Measurements from ENCODE around the gene AQP1. TPM values are rescaled to one million over a fixed set of nuclear protein-coding genes. Genes with fewer than 3 reads are reported as not detected.

AQP1 gene
- total and polyA plus RNA-seq, 2 of the 13 experiments (the other 11 are each of a cell fraction or from before 2014, with no cell fraction given): not detected

- POLR2A ChIA-PET: no interaction called here
- Histone ChIP-seq H3K9me3 (ENCODE audit: low read length) (no peaks in the 10 kb centered on the region), H3K4me2 (ENCODE audit: low read depth, low read length) (no peak overlapping the region), H2AFZ (ENCODE audit: low read length) (no peak overlapping the region), H3K36me3 (replicated peaks in 1 of 2; ENCODE audit: control insufficient read depth in 1 of 2, insufficient read depth in 2 of 2, low read length in 2 of 2) (no peaks in the 10 kb centered on the region), H3K27me3 (ENCODE audit: control insufficient read depth in 1 of 2, insufficient read depth in 2 of 2, low read length in 2 of 2) (peaks cover 4 to 12% of the 10 kb centered on the region in 2 experiments; a peak in 4 of 5 replicates), H3K79me2 (ENCODE audit: insufficient read depth, low read length) (no peaks in the 10 kb centered on the region), H3K27ac (ENCODE audit: extremely low read length, insufficient read depth, low read length) (no peak overlapping the region), H4K20me1 (ENCODE audit: insufficient read depth, low read length) (no peaks in the 10 kb centered on the region), H3K4me1 (ENCODE audit: insufficient read depth, low read length) (no peaks in the 10 kb centered on the region), H3K9ac (ENCODE audit: insufficient read depth, low read depth, low read length) (no peak overlapping the region), H3K4me3 (replicated peaks in 1 of 3; ENCODE audit: insufficient read depth in 1 of 3, low read depth in 2 of 3, low read length in 3 of 3) (no peak overlapping the region)
- ATAC-seq: no peak
- in situ Hi-C loops (cut with HindIII; ENCODE audit: extremely low pct_ligation_motif_present, low pct_unique_long_range_greater_than_20kb) (no loop called here), intact Hi-C loops (cut with micrococcal nuclease; ENCODE audit: unreplicated experiment) (no loop called here)
- FAIRE-seq: no peak
- no peak for DNase-seq (ENCODE audit: low spot score)
- BruUV-seq (replicated peaks): no TSS peak
- CTCF ChIA-PET (ENCODE audit: low intra/inter-chr PET ratio, low total read pairs): no interaction called here
- WGBS (ENCODE audit: low lambda C conversion rate): 36% methylated on average over 4 of the region's 5 CpGs
- TF ChIP-seq KDM5A (IDR thresholded peaks at IDR 0.05; ENCODE audit: borderline replicate concordance, low read length) (no peak), KLF13 (CRISPR knock-in tag; IDR thresholded peaks at IDR 0.05) (no peak), ZBED4 (CRISPR knock-in tag; IDR thresholded peaks at IDR 0.05; ENCODE audit: borderline replicate concordance) (no peak), ZNF549 (CRISPR knock-in tag; IDR thresholded peaks at IDR 0.05) (no peak), GRHL1 (CRISPR knock-in tag; conservative IDR thresholded peaks at IDR 0.05) (no peak), LRRFIP1 (CRISPR knock-in tag; conservative IDR thresholded peaks at IDR 0.05) (no peak), GATA4 (IDR thresholded peaks at IDR 0.05; ENCODE audit: borderline replicate concordance, low read depth) (no peak), ZSCAN25 (CRISPR knock-in tag; IDR thresholded peaks at IDR 0.05) (no peak), MIXL1 (CRISPR knock-in tag; IDR thresholded peaks at IDR 0.05) (no peak), ZNF20 (CRISPR knock-in tag; IDR thresholded peaks at IDR 0.05) (no peak), AHDC1 (CRISPR knock-in tag; IDR thresholded peaks at IDR 0.05; ENCODE audit: borderline replicate concordance) (no peak)
Observed at GRCh38 chr7:30934225-30934624, 22.6 kb downstream of the AQP1 start.
